HepG2 (cell line): ENCODE results near the gene CCNA2. TPM values are rescaled to one million over a fixed set of nuclear protein-coding genes. Genes with fewer than 3 reads are reported as not detected.

Experiments used
- ARHGAP35 ChIP-seq: sonication (generic); formaldehyde crosslinking; IDR thresholded peaks from 2 replicates; pipeline ENCODE4 v1.9.0; 2022; ENCODE audit warnings: mild to moderate bottlenecking, inconsistent platforms, moderate library complexity, missing genetic modification reagents, borderline replicate concordance
- HNF1B ChIP-seq: sonication (generic); formaldehyde crosslinking; IDR thresholded peaks from 2 replicates; pipeline ENCODE4 v1.5.1; 2020; ENCODE audit warnings: mild to moderate bottlenecking, moderate library complexity, missing genetic modification reagents
- MIER2 ChIP-seq: IDR thresholded peaks from 2 replicates; pipeline ENCODE4 v1.6.1; 2016; ENCODE audit warnings: missing biosample characterization, missing genetic modification reagents
- PITX1 ChIP-seq: sonication (generic); formaldehyde crosslinking; IDR thresholded peaks from 2 replicates; pipeline ENCODE4 v1.5.1; 2020; ENCODE audit warnings: mild to moderate bottlenecking, missing genetic modification reagents
- POLR2A ChIP-seq, 2 experiments: IDR thresholded peaks; 2 replicates each; pipeline ENCODE4 v1.6.1; 2011; ENCODE audit warnings: low read depth in 2 of 2, low read length in 2 of 2, mild to moderate bottlenecking in 1 of 2, moderate library complexity in 1 of 2; ENCODE audit not compliant: insufficient read depth in 1 of 2
- RNF2 ChIP-seq: fragments of 450-650 bp; conservative IDR thresholded peaks from 2 replicates; pipeline ENCODE4 v1.6.1; 2016; ENCODE audit warnings: low read depth
- TEAD3 ChIP-seq: optimal IDR thresholded peaks from 2 replicates; pipeline ENCODE3; 2016; ENCODE audit warnings: borderline replicate concordance
- U2AF2 ChIP-seq: fragments of 200-400 bp; formaldehyde crosslinking; IDR thresholded peaks from 2 replicates; pipeline ENCODE4 v1.6.1; 2017; ENCODE audit warnings: low read depth, mild to moderate bottlenecking, low read length
- USF2 ChIP-seq, 2 experiments: sonication (generic) in 1 of 2; formaldehyde crosslinking in 1 of 2; IDR thresholded peaks; 2 replicates each; pipeline versions ENCODE4 v1.5.1 to v1.6.1; 2011 to 2020; ENCODE audit warnings: borderline replicate concordance in 1 of 2, low read depth in 1 of 2, low read length in 1 of 2, mild to moderate bottlenecking in 1 of 2, missing genetic modification reagents in 1 of 2, moderate library complexity in 1 of 2
- ZBTB1 ChIP-seq: sonication (generic); formaldehyde crosslinking; IDR thresholded peaks from 2 replicates; pipeline ENCODE4 v1.4.0; 2020; ENCODE audit warnings: missing genetic modification reagents, borderline replicate concordance
- ZBTB49 ChIP-seq: sonication (generic); formaldehyde crosslinking; IDR thresholded peaks from 2 replicates; pipeline ENCODE4 v1.4.0; 2020; ENCODE audit warnings: missing genetic modification reagents, borderline replicate concordance
- ZNF331 ChIP-seq: sonication (generic); formaldehyde crosslinking; IDR thresholded peaks from 2 replicates; pipeline ENCODE4 v1.4.0; 2020; ENCODE audit warnings: missing genetic modification reagents
- ZNF646 ChIP-seq: sonication (generic); formaldehyde crosslinking; IDR thresholded peaks from 2 replicates; pipeline ENCODE4 v1.9.0; 2021; ENCODE audit warnings: mild to moderate bottlenecking, missing genetic modification reagents
- ZNF674 ChIP-seq: sonication (generic); formaldehyde crosslinking; IDR thresholded peaks from 2 replicates; pipeline ENCODE4 v1.5.0; 2020; ENCODE audit warnings: low read depth, mild to moderate bottlenecking, missing genetic modification reagents
- ZNF772 ChIP-seq: sonication (generic); formaldehyde crosslinking; IDR thresholded peaks from 2 replicates; pipeline ENCODE4 v1.5.0; 2020; ENCODE audit warnings: mild to moderate bottlenecking, missing genetic modification reagents
- ZNF83 ChIP-seq: sonication (generic); formaldehyde crosslinking; IDR thresholded peaks from 2 replicates; pipeline ENCODE4 v1.4.0; 2020; ENCODE audit warnings: missing genetic modification reagents, mild to moderate bottlenecking, borderline replicate concordance
- polyA plus RNA-seq, 8 experiments: library from polyadenylated mRNA; depleted of rRNA in 3 of 8; stranded (reverse) in 7 of 8; unstranded in 1 of 8; fragments of >200 nt; fragmentation: Illumina TruSeq in 4 of 8; extraction: Trizol in 4 of 8; gene quantifications; 2 replicates each; pipeline versions ENCODE4 v1.2.1 to v1.2.3, GENCODE V29; 2011 to 2016; ENCODE audit warnings: low read depth in 4 of 8, missing spikeins in 1 of 8, mixed read lengths in 1 of 8; ENCODE audit not compliant: insufficient read depth in 1 of 8
- total RNA-seq, 5 experiments: library from RNA; depleted of rRNA; stranded (reverse); fragments of >200 nt; fragmentation: Illumina TruSeq; extraction: Trizol; gene quantifications; 2 replicates each; pipeline ENCODE4 v1.2.3, GENCODE V29; 2016; ENCODE audit warnings: low read depth in 1 of 5

The CCNA2 gene
- total and polyA plus RNA-seq, 2 of the 13 experiments (the other 11 are each of a cell fraction or from before 2014, with no cell fraction given), result 31.3 to 105 TPM

- TF ChIP-seq ZNF646 (CRISPR knock-in tag) (no peak), PITX1 (peak; percentile 76; the same call in 1 of the 2 replicates), TEAD3 (peak; percentile 73), U2AF2 (no peak), POLR2A (IDR thresholded peaks at IDR 0.05; ENCODE audit: insufficient read depth in 1 of 2, low read depth in 2 of 2, low read length in 2 of 2) (peak; percentile 88 to 92), ZBTB1 (CRISPR knock-in tag) (no peak), USF2 (IDR thresholded peaks at IDR 0.05; ENCODE audit: low read depth, low read length) (no peak), USF2 (CRISPR knock-in tag; IDR thresholded peaks at IDR 0.05; ENCODE audit: borderline replicate concordance) (no peak), MIER2 (CRISPR knock-in tag) (no peak), ZNF772 (CRISPR knock-in tag) (peak; percentile 92), ZNF83 (CRISPR knock-in tag) (no peak), ZNF331 (CRISPR knock-in tag) (peak; percentile 60), HNF1B (no peak; the same call in 1 of the 2 replicates), ZNF674 (CRISPR knock-in tag) (0 out of 2 replicates have a peak, but pooled peaks have one; percentile 68), RNF2 (peak; percentile 56; the same call in 1 of the 2 replicates), ZBTB49 (CRISPR knock-in tag) (no peak), ARHGAP35 (CRISPR knock-in tag) (peak; percentile 53; the same call in 1 of the 2 replicates)
Measured at GRCh38 chr4:121800961-121801714, 22.5 kb downstream of the CCNA2 start, which contains the start of gene EXOSC9 (continued).
